SW480 (cell line): Measurements from ENCODE around the gene MAD2L2.

Experiments used
- DNase-seq: peaks from one replicate; pipeline ENCODE4 v3.0.0-alpha.2; 2016; ENCODE audit warnings: low spot score

MAD2L2 gene

DNA sequence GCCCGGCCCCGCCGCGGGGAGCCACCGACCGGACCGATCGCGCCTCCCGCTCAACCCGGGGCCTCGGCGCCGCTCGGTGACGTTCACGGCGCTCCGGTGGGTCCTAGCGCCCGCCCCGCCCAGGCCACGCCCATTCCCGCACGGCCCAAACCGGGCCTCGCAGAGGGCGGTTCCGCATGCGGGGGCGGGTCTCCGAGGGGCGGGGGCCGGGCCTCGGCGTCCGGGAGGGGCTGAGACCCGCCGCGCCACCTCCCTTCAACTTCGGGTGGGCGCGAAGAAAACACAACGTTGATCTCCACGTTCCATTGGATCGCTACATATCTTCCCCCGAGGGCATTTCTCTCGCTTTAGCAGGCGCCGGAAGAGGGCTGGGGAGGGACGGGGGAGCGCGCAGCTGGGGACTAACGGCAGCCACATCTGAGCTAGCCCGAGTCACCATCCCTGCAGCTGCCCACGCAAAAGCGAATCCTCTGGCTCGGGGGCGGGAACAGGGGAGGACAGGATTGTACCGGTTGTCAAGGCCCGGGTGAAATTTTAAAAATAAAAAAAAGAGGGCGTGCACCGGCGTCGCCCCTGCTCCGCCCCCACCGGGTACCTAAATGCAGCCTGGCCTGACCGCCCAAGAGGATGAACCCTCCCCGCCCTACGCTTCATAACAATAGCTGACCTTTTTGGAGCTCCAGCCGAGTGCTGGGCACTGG is at the start of gene MAD2L2:
MAD2L2 (minus strand) TSS at position 78 of the 701 bp plus-strand sequence. CDS start 547 bp downstream, outside the sequence.
- DNase-seq, result peak; percentile 94

DNA sequence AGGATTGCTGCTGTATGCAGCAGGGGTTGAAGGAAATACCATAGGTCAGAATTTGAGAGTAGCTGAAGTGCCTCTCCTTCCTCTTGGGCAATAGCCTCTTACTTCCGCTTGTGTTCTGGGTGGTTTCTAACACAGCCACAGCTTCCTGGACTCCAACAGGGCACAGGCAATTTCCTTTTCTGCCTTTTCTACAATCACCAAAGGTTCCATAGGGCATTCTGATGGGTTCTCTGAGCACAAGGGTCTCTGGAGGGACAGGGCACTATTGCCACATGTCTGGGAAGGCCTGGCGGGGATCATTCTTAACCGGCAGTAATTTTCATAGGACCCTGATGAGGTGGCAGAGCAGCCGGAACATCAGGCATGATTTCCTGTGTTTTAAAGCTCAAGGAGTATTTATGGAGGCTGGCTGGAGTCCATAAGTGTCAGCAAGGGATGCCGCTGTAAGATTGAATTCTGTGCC is 49.5 kb upstream of the MAD2L2 start:
- DNase-seq, result no peak

DNA sequence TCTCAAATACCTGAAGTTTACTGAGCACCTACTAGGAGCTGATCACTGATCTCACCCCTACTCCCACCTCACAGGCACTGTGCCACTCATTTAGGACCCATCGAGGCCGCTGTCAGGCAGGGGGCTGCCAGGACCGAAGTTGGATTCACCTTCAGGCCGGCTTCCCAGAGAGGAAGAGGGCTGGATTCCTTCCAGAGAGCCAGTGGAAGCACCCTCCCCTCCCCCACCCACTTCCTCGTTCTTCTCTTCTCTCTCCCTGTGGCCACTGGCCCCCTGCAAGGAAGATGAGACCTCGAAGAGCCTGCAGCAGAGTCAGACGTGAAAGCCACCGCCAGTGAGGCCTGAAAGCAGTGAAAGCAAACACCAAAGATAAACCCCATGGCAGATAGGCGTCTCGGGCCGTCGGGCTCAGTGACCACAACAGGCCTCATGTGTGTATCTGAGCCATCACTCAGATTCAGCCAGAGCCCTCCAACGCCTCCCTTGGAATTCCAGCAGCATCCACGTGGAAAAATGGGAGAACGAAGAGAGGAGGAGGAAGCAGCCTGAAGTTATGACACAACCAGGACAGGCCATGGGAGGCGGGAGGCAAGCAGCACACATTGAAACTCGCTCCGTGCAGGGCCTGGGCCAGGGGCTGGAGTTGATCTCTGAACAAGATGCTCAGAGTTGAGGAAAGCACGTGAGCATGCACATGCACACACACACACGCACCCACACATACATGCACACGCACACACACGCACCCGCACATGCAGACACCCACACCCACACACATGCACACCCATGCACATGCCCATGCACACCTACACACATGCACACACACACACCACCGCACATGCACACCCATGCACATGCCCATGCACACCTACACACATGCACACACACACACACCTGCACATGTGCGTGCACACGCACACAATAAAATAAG is 48.8 kb upstream of the MAD2L2 start:
- no peak for DNase-seq

DNA sequence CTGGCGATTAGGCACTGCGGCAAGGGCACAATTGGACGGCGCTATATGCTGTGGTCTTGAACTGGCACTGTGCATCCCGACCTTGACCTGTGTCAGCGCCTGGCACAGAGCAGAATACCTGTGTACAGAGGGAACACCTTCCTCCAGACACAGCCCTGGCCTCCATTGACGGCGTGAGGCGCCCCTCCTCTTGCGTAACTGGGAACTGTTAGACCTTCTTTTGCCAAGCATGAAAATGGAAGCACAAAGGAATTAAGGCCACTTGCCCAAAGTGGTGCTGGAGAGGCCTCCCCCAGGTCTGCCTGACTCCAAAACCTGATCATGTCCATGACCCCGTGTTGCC is 48.2 kb upstream of the MAD2L2 start:
- no peak for DNase-seq

DNA sequence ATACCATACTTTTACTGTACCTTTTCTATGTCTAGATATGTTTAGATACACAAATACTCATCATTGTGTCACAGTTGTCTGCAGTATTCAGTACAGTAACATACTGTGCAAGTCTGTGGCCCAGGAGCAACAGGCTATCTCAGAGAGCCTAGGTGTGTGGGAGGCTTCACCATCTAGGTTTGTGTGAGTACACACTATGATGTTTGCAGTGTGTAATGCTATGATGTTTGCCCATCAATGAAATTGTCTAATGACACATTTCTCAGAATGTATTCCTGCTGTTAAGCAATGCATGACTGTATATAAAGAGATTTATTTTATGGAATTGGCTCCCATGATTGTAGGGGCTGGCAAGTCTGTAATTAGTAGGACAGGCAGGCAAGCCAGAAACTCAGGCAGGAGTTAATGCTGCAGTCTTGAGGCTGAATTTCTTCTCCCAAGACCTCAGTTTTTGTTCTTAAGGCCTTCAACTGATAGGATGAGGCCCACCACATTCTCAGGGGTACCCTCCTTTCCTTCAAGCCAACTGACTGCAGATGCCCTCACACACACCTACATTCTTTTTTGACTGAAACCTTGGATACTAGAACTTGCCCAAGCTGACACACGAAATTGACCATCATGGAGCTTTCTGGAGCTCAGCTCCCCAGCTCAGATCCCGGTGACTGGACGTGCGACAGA is 47.3 kb upstream of the MAD2L2 start:
- DNase-seq, result no peak

DNA sequence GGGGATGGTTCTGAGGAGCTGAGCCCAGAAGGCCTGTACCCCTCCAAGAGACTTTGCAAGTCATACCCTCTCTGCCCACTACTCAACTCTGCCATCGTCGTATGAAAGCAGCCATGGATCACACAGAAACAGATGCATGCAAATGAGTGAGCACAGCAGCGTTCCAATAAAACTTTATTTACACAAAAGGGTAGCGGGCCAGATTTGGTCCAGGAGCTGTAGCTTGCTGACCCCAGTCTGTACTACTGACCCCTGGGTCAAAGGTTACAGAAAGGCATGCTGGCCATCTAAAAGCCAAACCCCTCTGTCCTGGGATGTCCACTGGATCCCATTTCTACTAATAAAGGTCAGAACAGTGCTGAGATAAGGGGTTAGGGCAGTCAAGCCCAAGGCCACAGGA is 46.2 kb upstream of the MAD2L2 start:
- no peak for DNase-seq

DNA sequence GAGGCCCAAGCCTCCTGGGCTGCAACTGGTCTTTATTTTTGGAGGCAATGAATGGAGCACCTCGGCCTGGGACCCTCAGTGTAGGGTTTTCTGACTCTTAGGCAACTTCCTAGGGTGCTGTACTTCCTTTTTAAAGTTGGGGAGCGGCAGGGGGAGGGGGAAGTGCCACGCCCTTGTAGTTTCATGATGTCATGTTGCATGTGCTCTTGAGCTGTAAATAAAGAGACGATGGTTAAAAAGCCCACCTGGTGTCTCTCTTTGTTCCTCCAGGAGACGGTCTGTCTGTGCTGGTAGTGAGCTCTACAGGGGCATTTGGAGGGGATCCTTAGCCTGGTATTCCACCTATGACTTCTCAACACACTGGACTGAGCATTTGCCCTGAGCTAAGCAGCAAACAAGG is 44.7 kb upstream of the MAD2L2 start:
- no peak for DNase-seq

DNA sequence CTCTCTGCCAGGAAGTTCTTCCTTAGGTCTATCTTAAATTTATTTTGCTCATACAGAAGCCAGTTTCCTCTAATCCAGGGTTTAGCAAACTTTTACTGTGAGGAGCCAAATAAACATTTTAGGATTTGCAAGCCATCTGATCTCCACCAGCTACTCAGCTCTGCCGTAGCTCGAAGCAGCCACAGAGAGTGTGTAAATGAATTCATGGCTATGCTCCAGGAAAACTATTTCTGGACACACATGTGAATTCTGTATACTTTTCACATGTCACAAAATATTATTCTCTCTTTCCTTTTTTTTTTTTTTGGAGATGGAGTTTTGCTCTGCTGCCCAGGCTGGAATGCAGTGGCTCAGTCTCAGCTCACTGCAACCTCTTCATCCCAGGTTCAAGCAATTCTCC is 41.6 kb upstream of the MAD2L2 start:
- no peak for DNase-seq

DNA sequence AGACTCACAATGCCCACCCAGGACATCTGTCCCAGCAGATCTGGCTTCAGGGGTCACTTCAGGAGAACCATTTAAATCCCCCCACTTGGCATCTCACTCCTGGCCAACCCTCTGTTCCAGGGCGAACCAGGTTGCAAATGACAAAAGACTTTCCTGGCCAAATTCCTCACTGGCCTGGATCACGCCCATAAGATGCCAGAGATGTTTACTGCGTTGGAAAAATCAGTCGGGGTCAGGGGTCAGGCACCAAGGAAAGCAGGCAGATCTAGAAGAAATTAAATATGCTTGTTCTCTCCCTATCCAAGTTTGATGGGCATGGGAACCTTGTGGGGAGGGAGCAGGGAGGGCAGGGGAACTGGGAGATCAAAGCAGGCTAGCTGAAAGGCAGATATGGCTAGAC is 40.4 kb upstream of the MAD2L2 start:
- no peak for DNase-seq

DNA sequence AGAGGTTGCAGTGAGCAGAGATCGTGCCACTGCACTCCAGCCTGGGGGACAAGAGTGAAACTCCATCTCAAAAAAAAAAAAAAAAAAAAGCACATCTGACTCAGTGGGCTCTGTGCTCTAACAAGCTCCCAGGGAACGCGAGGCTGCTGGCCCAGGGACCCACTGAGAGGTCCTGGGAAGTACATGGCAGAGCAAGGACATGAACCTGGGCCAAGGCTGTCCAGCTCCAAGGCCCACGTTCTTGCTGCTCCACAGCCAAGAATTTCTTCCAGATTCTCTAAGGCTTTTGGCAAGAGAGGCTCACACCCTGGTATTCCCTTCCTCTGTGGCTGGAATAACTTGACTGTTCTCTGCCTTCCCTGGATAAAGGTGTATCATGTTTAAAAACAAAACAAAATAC is 39.6 kb upstream of the MAD2L2 start:
- DNase-seq, result no peak

DNA sequence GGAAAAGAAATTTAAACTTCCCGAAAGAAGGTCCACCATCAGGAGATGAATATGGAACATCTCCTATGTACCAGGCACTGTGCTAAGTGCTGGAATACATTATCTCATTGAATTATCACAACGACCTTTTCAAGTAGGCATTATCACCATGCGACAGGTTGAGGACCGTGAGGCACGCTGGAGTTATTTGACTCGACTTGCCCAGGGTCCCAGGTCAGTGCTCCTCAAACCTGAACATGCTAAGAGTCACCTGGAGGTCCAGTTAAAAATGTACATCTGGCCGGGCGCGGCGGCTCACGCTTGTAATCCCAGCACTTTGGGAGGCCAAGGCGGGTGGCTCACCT is 39.1 kb upstream of the MAD2L2 start:
- DNase-seq, result no peak

DNA sequence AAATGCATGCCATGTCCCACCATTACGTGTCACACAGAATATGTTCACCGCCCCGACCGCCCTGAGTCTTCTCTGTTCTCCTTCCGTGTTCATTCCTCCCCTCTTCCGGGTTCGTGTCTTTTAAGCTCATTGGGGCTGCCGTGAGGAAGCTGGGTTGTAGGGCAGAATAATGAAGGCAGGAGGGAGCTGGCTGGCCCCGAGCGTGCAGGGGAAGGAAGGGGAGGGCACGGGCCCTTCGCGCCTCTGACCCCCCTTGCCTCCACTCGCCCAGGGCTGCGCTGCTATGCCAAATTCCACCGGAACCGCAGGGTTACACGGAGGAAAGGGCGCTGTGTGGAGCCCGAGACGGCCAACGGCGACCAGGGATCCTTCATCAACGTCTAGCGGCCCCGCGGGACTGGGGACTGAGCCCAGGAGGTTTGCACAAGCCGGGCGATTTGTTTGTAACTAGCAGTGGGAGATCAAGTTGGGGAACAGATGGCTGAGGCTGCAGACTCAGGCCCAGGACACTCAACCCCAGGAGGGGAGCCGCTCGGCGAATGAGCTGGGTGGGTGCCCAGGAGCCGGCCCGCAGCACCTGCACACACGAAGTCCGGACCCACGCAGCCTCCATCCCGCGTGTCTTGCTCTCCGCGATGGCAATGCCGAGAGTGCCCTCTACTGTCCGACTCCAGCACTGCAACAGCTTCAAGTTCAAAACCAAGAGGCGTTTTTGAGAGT is 38.5 kb upstream of the MAD2L2 start:
- peak; percentile 52 for DNase-seq

DNA sequence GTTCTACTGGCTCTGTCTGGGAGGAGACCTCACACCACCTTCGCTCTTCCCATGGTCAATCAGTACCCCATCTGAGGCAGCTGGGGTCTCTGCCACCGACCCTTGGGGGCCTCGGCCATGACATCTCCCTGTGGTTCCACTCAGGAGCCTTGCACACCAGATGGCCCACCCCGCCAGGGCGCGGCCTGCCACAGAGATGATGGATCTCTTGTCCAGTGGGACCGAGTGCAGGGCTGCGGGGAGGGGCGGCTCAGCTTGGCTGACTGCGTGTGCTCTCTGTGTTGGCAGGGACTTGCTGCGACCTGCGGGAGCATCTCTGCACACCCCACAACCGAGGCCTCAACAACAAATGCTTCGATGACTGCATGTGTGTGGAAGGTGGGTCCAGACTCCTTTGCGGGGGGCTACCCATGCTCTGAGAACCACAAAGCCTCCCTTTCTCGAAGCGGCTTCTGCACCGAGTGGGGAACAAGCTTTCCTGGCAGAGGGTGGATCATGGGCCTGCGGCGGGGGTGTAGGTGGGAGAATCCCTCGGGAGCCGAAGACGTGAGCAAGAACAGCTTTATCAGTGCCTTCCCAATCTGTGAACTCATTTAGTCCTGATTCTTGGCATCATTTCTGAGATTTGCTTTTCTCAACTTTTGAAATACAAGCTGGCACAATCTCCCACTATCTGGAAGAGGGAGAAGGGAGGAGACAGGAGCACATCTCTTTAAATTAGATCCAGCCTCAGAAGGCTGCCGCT is 34.1 kb upstream of the MAD2L2 start:
- DNase-seq, result no peak

DNA sequence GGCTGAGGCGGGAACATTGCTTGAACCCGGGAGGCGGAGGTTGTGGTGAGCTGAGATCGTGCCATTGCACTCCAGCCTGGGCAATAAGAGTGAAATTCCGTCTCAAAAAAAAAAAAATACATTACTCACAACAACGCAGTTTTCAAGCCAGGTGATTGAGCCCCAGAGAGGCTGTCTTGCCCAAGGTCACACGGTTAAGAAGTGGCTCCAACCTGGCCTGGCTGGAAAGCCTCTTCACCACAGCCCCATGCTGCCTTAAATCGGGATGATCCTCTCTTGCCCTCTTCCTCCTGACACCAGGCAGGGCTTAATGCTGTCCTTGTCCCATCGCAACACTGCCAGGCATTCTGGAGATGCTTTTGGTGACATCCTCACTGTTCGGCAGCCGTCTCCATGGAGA is 32.1 kb upstream of the MAD2L2 start:
- DNase-seq, result no peak

DNA sequence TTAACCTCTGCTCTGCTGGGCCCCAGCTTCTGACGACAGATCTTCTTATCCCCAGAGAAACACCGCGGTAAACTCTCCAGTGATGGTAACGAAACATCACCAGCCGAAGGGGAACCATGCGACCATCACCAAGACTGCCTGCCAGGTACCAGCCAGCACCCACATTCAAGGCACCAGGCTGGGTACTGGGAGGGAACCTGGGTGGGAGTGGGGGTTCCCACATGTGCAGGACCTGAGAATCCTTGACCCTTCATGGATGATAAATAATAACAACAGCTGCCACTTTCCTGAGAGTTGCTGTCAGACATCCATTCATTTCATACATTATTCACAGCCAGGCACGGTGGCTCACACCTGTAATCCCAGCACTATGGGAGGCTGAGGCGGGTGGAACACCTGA is 31.3 kb upstream of the MAD2L2 start:
- DNase-seq, result no peak

DNA sequence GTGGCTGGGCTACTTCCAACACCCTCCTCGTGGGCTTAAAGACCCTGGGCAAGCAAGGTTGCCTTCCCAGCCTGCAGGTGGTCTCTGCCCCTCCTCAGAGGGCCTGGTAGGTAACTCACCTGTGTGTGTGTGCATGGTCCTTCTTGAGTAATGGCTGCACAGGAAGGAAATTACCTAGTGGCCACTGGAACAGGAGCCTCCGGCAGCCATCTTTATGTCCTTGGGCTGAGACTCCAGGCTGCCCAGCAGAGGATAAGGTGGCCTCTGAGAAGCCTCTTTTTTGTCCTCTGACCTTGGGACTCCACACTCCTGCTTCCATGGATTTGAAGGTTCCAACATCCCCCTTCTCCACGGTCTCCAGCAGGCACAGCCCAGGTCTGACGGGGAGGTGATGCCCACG is 30.5 kb upstream of the MAD2L2 start:
- no peak for DNase-seq

DNA sequence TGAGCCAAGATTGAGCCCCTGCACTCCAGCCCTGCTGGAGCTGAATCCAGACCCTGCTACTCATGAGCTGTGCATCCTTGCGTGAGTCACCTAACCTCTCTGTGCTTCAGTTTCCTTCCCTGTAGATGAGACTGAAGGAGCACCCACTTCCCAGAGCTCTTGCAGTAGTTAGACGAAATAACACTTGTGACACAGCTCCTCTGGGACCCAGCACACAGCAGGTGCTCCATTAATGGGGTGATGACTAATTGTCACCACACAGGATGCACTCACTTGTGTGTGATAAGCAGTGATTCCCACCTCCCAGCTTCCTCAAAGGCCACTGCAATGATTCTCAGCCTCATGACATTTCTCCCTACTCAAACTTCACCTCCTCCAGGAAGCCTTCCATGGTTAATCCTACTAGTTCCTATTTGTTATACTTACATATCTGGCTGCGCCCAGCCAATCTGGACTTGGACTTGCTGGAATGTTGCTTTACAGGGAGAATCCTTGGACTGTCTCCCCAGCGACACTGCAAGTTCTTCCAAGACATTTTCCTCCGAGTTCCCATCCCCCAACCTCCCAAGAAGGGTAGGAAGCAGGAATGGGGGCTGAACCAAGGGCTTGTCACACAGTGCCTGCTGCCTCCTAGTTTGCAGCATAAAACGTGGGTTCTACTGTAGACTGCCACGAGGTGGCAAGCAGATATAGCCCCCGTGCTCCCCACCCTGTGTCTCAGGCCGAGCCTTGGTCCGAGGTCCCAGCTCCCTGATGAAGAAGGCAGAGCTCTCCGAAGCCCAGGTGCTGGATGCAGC is 27.8 kb upstream of the MAD2L2 start:
- no peak for DNase-seq

DNA sequence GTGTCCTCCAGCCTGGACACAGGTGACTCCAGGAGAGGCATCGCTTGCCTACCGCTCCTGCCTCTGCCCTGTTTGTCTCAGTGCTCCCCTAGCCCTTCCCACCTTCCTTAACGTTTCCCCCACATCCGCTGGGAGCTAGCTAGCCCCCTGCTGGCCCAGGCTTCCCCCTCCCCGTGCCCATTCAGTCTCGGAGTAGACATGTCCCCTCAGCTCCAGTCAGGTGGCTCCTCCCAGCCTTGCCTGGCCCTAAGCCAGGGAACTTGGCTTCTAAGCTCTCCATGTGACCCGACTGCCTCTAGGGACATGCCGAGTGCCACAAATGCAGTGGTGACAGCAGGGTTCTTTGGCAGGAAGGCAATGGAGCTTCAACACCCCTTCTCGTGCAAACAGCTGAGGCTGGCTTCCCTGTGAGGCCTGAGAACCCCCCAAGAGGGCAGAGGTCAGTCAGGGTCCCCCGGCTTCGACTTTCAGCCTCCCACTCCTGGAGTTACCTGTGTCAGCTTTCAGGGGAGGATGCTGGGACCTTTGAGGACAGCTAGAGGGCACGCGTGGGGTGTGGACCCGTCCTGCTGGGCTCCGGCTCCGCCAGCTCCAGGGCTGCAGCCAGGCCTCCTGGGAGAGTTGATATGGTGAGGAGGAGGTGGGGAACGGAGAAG is 26.8 kb upstream of the MAD2L2 start:
- DNase-seq, result peak; percentile 34

DNA sequence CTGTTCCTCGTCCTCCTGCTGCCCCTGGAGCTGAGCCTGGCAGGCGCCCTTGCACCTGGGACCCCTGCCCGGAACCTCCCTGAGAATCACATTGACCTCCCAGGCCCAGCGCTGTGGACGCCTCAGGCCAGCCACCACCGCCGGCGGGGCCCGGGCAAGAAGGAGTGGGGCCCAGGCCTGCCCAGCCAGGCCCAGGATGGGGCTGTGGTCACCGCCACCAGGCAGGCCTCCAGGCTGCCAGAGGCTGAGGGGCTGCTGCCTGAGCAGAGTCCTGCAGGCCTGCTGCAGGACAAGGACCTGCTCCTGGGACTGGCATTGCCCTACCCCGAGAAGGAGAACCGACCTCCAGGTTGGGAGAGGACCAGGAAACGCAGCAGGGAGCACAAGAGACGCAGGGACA is 25.3 kb upstream of the MAD2L2 start:
- DNase-seq, result no peak

DNA sequence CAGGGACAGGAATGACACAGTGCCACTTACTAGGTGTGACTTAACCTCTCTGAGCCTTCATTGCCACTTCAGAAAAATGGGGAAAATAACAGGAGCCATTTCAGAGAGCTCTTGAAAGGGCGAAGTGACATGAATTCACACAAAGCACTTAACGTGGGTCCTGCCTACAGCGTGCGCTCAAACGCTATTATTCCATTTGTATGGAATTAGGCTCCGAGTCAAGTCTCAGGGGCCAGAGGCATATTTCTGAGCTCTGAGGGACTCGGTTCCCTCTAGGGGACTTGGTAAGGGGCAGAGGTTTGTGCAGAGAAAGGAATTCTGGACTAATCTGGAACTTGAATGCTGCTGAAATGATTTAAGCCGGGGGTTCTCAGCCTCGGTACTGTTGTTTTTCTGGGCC is 24.6 kb upstream of the MAD2L2 start:
- DNase-seq, result no peak
